PC-3 (cell line): ENCODE measurements around the gene SATL1.

Source experiments
- EZH2 ChIP-seq: fragments of 300-600 bp; sonication (generic); IDR thresholded peaks from one replicate; pipeline ENCODE4 v1.6.1; 2017; ENCODE audit warnings: antibody characterized with exemption, mild to moderate bottlenecking, low read length; ENCODE audit not compliant: unreplicated experiment
- TF ChIP-seq, protein P1 (sequence below): fragments of 300-600 bp; sonication (generic); conservative IDR thresholded peaks from 2 replicates; pipeline ENCODE4 v1.5.1; 2017; ENCODE audit warnings: antibody characterized with exemption, low read depth, mild to moderate bottlenecking, low read length

DNA sequence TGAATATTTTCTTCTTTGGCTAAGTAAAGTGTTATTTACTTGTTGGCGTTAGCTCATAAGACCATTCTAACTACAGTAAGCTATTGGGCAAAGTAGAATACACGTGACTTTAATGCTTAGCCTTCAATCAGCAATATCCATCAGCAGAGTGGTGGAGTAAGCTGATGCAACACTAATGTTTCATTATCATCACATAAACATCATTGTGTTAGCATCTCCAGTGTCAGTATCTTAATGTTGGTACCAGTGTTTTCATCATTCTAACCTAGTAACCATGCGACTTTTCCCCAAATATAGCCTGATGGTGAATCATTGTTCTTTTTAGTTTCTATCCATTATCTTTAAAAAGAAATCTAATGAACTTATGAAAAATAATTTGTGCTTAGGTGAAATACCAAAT, 191.4 kb downstream of the SATL1 start:
- TF ChIP-seq, protein P1, sequence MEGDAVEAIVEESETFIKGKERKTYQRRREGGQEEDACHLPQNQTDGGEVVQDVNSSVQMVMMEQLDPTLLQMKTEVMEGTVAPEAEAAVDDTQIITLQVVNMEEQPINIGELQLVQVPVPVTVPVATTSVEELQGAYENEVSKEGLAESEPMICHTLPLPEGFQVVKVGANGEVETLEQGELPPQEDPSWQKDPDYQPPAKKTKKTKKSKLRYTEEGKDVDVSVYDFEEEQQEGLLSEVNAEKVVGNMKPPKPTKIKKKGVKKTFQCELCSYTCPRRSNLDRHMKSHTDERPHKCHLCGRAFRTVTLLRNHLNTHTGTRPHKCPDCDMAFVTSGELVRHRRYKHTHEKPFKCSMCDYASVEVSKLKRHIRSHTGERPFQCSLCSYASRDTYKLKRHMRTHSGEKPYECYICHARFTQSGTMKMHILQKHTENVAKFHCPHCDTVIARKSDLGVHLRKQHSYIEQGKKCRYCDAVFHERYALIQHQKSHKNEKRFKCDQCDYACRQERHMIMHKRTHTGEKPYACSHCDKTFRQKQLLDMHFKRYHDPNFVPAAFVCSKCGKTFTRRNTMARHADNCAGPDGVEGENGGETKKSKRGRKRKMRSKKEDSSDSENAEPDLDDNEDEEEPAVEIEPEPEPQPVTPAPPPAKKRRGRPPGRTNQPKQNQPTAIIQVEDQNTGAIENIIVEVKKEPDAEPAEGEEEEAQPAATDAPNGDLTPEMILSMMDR = no peak
- TF ChIP-seq EZH2 = no peak
